Measurements from ENCODE around the gene GRAMD1A. TPM values are rescaled to one million over a fixed set of nuclear protein-coding genes. Genes with fewer than 3 reads are reported as not detected.

Gene GRAMD1A
- total RNA-seq, 1 experiment from 2014 or later: 75.4 TPM

GRCh38 chr19:35017507-35017906 lies 17.4 kb downstream of the GRAMD1A start:
- Histone ChIP-seq H3K27ac (ENCODE audit: low read depth, low read length) (no peak overlapping the region), H3K79me2 (ENCODE audit: insufficient read depth, low read length) (no peaks in the 10 kb centered on the region), H4K20me1 (ENCODE audit: insufficient read depth) (no peaks in the 10 kb centered on the region), H3K9me2 (ENCODE audit: insufficient read depth) (no peaks in the 10 kb centered on the region), H3K4me2 (ENCODE audit: low read length) (no peak overlapping the region), H3K9ac (ENCODE audit: low read length) (no peak overlapping the region), H3K4me3 (replicated peaks in 1 of 2; ENCODE audit: low read depth in 1 of 2, low read length in 2 of 2) (no peak overlapping the region), H2AFZ (ENCODE audit: low read depth, low read length, poor library complexity, severe bottlenecking) (no peak overlapping the region), H3K9me3 (ENCODE audit: control insufficient read depth in 1 of 2, insufficient read depth in 1 of 2, low read depth in 1 of 2, low read length in 2 of 2) (no peaks in the 10 kb centered on the region), H3K36me3 (ENCODE audit: control insufficient read depth in 1 of 2, insufficient read depth in 2 of 2, low read length in 2 of 2) (peaks cover 17 to 31% of the 10 kb centered on the region in 2 experiments; a peak in 3 of 4 replicates), H3K4me1 (ENCODE audit: control insufficient read depth in 1 of 2, insufficient read depth in 2 of 2, low read length in 2 of 2) (no peaks in the 10 kb centered on the region), H3K27me3 (ENCODE audit: insufficient read depth, low read length) (no peaks in the 10 kb centered on the region)
- TF ChIP-seq RAD21 (IDR thresholded peaks at IDR 0.05; ENCODE audit: low read depth) (no peak), EZH2 (IDR thresholded peaks at IDR 0.05) (no peak), EGR1 (IDR thresholded peaks at IDR 0.05; ENCODE audit: low read depth) (no peak), JUND (IDR thresholded peaks at IDR 0.05) (no peak), MAX (IDR thresholded peaks at IDR 0.05) (no peak), ELF1 (IDR thresholded peaks at IDR 0.05; ENCODE audit: borderline replicate concordance, low read depth) (no peak), ATF3 (IDR thresholded peaks at IDR 0.05) (no peak), EZH2phosphoT487 (IDR thresholded peaks at IDR 0.05; ENCODE audit: borderline replicate concordance) (no peak), CBX3 (IDR thresholded peaks at IDR 0.05; ENCODE audit: low read depth) (no peak), SIN3A (IDR thresholded peaks at IDR 0.05; ENCODE audit: low read depth) (no peak), SRF (IDR thresholded peaks at IDR 0.05; ENCODE audit: low read depth) (no peak), REST (IDR thresholded peaks at IDR 0.05; ENCODE audit: low read depth) (no peak), SP1 (IDR thresholded peaks at IDR 0.05; ENCODE audit: low read depth) (no peak), FOSL1 (IDR thresholded peaks at IDR 0.05; ENCODE audit: low read depth) (no peak), POLR2A (IDR thresholded peaks at IDR 0.05; ENCODE audit: borderline replicate concordance, extremely low read depth, insufficient read depth, insufficient read length) (no peak), TCF7L2 (IDR thresholded peaks at IDR 0.05; ENCODE audit: borderline replicate concordance, extremely low read depth, insufficient read depth, insufficient read length) (no peak), CEBPB (IDR thresholded peaks at IDR 0.05; ENCODE audit: low read depth) (no peak)
- CTCF ChIA-PET: interaction anchor here (1.2 kb wide), 1 partner anchor 16 kb away, joined by 3 read pairs; no protein-coding TSS in a partner anchor
- POLR2A ChIA-PET: no interaction called here
- no peak for ATAC-seq
- intact Hi-C loops (cut with micrococcal nuclease): no loop called here
- DNase-seq (ENCODE audit: low read depth, low spot score): no peak
- no TSS peak for BruUV-seq (replicated peaks)
- RAD21 ChIA-PET (ENCODE audit: low non-redundant PET in 1 of 2, low total read pairs in 2 of 2, uncharacterized antibody in 2 of 2, unreplicated experiment in 2 of 2): no interaction called here
